ENCODE data around the gene CDNF. TPM values are rescaled to one million over a fixed set of nuclear protein-coding genes. Genes with fewer than 3 reads are reported as not detected.
"Not testable (repeated sequence)": the region's sequence is repeated elsewhere in the genome, so short reads cannot be mapped to it uniquely, and the experiment has no call there.

CDNF gene
- total and polyA plus RNA-seq, 2 experiments from 2014 or later, result 2.4 to 7.6 TPM

DNA sequence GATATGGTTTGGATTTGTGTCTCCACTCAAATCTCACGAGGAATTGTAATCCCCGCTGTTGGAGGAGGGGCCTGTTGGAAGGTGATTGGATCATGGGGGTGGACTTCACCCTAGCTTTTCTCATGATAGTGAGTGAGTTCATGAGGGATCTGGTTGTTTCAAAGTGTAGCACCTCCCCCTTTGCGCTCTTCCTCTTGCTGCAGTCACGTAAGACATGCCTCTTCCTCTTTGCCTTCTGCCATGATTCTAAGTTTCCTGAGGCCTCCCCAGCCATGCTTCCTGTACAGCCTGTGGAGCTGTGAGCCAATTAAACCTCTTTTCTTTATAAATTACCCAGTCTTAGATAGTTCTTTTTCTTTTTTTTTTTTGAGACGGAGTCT lies 17.1 kb downstream of the CDNF start:
- no peak for DNase-seq (ENCODE audit: low spot score)
- WGBS (ENCODE audit: low lambda C conversion rate, missing lambda C conversion rate), result 95% methylated on average over 5 of the region's 5 CpGs
- Histone ChIP-seq H3K4me2 (no peak overlapping the region), H3K9me3 (ENCODE audit: low read depth) (no peaks in the 10 kb centered on the region), H4K20me1 (ENCODE audit: insufficient read depth, poor library complexity, severe bottlenecking) (no peaks in the 10 kb centered on the region), H3K27me3 (no peaks in the 10 kb centered on the region), H3K27ac (no peak overlapping the region), H3K79me2 (no peaks in the 10 kb centered on the region), H3K4me3 (no peak overlapping the region), H3K36me3 (replicated peaks; ENCODE audit: insufficient read depth, low read depth) (no peaks in the 10 kb centered on the region), H3K9me2 (replicated peaks; ENCODE audit: insufficient read depth) (no peaks in the 10 kb centered on the region), H2AFZ (no peak overlapping the region), H3K4me1 (ENCODE audit: insufficient read depth) (no peaks in the 10 kb centered on the region)
- TF ChIP-seq, protein P1, sequence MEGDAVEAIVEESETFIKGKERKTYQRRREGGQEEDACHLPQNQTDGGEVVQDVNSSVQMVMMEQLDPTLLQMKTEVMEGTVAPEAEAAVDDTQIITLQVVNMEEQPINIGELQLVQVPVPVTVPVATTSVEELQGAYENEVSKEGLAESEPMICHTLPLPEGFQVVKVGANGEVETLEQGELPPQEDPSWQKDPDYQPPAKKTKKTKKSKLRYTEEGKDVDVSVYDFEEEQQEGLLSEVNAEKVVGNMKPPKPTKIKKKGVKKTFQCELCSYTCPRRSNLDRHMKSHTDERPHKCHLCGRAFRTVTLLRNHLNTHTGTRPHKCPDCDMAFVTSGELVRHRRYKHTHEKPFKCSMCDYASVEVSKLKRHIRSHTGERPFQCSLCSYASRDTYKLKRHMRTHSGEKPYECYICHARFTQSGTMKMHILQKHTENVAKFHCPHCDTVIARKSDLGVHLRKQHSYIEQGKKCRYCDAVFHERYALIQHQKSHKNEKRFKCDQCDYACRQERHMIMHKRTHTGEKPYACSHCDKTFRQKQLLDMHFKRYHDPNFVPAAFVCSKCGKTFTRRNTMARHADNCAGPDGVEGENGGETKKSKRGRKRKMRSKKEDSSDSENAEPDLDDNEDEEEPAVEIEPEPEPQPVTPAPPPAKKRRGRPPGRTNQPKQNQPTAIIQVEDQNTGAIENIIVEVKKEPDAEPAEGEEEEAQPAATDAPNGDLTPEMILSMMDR (IDR thresholded peaks at IDR 0.05; ENCODE audit: poor library complexity), result no peak
- TF ChIP-seq EZH2 (IDR thresholded peaks at IDR 0.05; ENCODE audit: borderline replicate concordance) (no peak), EZH2phosphoT487 (IDR thresholded peaks at IDR 0.05; ENCODE audit: low read depth, severe bottlenecking, unreplicated experiment) (no peak)

DNA sequence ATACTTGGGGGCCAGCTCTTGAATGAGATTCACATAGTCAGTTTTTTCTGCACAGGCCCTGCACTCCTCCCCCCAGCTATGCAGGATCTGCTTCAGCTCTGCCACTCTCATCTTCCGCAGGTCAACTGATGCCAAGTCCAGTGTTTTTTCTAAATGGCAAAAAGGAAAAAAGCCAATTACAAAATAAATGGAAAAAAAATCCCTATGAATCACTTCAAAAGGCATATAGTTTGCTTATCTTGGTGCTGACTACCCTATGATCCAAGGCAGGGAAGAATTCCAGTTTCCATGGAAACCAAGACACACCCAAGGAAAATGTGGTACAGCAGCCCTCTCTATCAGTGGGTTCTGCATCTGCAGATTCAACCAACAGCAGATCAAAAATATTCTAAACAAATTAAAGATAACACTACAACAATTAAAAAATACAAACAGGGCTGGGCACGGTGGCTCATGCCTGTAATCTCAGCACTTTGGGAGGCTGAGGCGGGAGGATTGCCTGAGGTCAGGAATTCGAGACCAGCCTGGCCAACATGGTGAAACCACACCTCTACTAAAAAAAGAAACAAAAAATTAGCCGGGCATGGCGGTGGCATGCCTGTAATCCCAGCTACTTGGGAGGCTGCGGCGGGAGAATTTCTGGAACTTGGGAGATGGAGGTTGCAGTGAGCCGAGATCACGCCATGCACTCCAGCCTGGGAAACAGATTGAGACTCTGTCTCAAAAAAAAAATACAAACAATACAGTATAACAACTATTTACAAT lies 17.6 kb downstream of the CDNF start:
- H3K9me3 ChIP-seq (ENCODE audit: low read depth), result no peaks in the 10 kb centered on the region
- no peaks in the 10 kb centered on the region for H3K9me2 ChIP-seq (replicated peaks; ENCODE audit: insufficient read depth)
- no peaks in the 10 kb centered on the region for H3K27me3 ChIP-seq
- H3K36me3 ChIP-seq (replicated peaks; ENCODE audit: insufficient read depth, low read depth), result no peaks in the 10 kb centered on the region
- H3K79me2 ChIP-seq, result no peaks in the 10 kb centered on the region
- H3K27ac ChIP-seq, result no peak overlapping the region
- no peak for TF ChIP-seq EZH2 (IDR thresholded peaks at IDR 0.05; ENCODE audit: borderline replicate concordance)
- no peak for TF ChIP-seq EZH2phosphoT487 (IDR thresholded peaks at IDR 0.05; ENCODE audit: low read depth, severe bottlenecking, unreplicated experiment)
- TF ChIP-seq, protein P1 (IDR thresholded peaks at IDR 0.05; ENCODE audit: poor library complexity), result peak; percentile 19
- no peak overlapping the region for H3K4me2 ChIP-seq
- no peaks in the 10 kb centered on the region for H4K20me1 ChIP-seq (ENCODE audit: insufficient read depth, poor library complexity, severe bottlenecking)
- 91% methylated on average over 10 of the region's 10 CpGs for WGBS (ENCODE audit: low lambda C conversion rate, missing lambda C conversion rate)
- no peak overlapping the region for H3K4me3 ChIP-seq
- H3K4me1 ChIP-seq (ENCODE audit: insufficient read depth), result no peaks in the 10 kb centered on the region
- DNase-seq (ENCODE audit: low spot score), result peak; percentile 61
- H2AFZ ChIP-seq, result no peak overlapping the region

DNA sequence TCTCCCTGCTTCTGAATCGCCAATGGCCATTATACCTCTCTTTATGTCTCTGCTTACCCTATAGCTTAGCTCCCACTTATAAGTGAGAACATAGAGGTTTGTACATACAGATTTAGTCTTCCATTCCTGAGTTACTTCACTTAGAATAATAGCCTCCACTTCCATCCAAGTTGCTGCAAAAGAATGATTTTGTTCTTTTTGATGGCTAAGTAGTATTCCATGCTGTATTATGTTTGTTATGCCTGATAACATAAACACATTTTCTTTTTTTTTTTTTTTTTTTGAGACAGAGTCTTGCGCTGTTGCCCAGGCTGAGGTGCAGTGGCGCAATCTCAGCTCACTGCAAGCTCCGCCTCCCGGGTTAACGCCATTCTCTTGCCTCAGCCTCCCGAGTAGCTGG lies 21.1 kb downstream of the CDNF start:
- 97% methylated on average over 7 of the region's 7 CpGs for WGBS (ENCODE audit: low lambda C conversion rate, missing lambda C conversion rate)
- not testable (repeated sequence) for H3K36me3 ChIP-seq (replicated peaks; ENCODE audit: insufficient read depth, low read depth); H2AFZ ChIP-seq; H3K27me3 ChIP-seq; H3K4me1 ChIP-seq (ENCODE audit: insufficient read depth); H3K4me2 ChIP-seq; DNase-seq (ENCODE audit: low spot score); H3K9me3 ChIP-seq (ENCODE audit: low read depth); H4K20me1 ChIP-seq (ENCODE audit: insufficient read depth, poor library complexity, severe bottlenecking); H3K79me2 ChIP-seq; H3K4me3 ChIP-seq; H3K27ac ChIP-seq; H3K9me2 ChIP-seq (replicated peaks; ENCODE audit: insufficient read depth)

DNA sequence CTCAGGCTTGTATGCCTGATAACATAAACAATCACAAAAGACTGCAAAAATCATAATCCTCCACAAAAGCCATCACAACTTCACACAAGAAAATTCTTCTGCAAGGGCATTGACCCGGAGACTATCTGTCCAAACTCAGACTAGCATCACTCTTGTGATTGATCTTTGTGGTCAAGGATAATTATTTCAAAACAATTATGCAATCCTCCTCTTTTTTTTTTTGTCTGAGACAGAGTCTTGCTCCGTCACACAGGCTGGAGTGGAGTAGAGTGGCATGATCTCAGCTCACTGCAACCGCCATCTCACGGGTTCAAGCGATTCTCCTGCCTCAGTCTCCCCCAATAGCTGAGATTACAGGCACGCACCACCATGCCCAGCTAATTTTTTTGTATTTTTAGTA lies 22.2 kb downstream of the CDNF start:
- H3K27ac ChIP-seq, result no peak overlapping the region
- H3K27me3 ChIP-seq, result no peaks in the 10 kb centered on the region
- no peaks in the 10 kb centered on the region for H3K9me3 ChIP-seq (ENCODE audit: low read depth)
- H3K4me2 ChIP-seq, result no peak overlapping the region
- no peak overlapping the region for H3K4me3 ChIP-seq
- no peaks in the 10 kb centered on the region for H3K9me2 ChIP-seq (replicated peaks; ENCODE audit: insufficient read depth)
- H3K79me2 ChIP-seq, result no peaks in the 10 kb centered on the region
- no peaks in the 10 kb centered on the region for H3K36me3 ChIP-seq (replicated peaks; ENCODE audit: insufficient read depth, low read depth)
- H4K20me1 ChIP-seq (ENCODE audit: insufficient read depth, poor library complexity, severe bottlenecking), result no peaks in the 10 kb centered on the region
- H3K4me1 ChIP-seq (ENCODE audit: insufficient read depth), result no peaks in the 10 kb centered on the region
- WGBS (ENCODE audit: low lambda C conversion rate, missing lambda C conversion rate), result 90% methylated on average over 6 of the region's 6 CpGs
- no peak for DNase-seq (ENCODE audit: low spot score)
- H2AFZ ChIP-seq, result no peak overlapping the region
- TF ChIP-seq EZH2phosphoT487 (IDR thresholded peaks at IDR 0.05; ENCODE audit: low read depth, severe bottlenecking, unreplicated experiment), result no peak
- TF ChIP-seq, protein P1 (IDR thresholded peaks at IDR 0.05; ENCODE audit: poor library complexity), result no peak
- no peak for TF ChIP-seq EZH2 (IDR thresholded peaks at IDR 0.05; ENCODE audit: borderline replicate concordance)

Measured in hepatocyte (in vitro differentiated cells).